ENCODE results near the gene DYNC1I1. TPM values are rescaled to one million over a fixed set of nuclear protein-coding genes. Genes with fewer than 3 reads are reported as not detected.
A peak's percentile ranks its signal among the peaks of the same experiment; 100 is the strongest.

Gene DYNC1I1
- total and polyA plus RNA-seq, 2 of the 13 experiments (the other 11 are each of a cell fraction or from before 2014, with no cell fraction given), result not detected

DNA sequence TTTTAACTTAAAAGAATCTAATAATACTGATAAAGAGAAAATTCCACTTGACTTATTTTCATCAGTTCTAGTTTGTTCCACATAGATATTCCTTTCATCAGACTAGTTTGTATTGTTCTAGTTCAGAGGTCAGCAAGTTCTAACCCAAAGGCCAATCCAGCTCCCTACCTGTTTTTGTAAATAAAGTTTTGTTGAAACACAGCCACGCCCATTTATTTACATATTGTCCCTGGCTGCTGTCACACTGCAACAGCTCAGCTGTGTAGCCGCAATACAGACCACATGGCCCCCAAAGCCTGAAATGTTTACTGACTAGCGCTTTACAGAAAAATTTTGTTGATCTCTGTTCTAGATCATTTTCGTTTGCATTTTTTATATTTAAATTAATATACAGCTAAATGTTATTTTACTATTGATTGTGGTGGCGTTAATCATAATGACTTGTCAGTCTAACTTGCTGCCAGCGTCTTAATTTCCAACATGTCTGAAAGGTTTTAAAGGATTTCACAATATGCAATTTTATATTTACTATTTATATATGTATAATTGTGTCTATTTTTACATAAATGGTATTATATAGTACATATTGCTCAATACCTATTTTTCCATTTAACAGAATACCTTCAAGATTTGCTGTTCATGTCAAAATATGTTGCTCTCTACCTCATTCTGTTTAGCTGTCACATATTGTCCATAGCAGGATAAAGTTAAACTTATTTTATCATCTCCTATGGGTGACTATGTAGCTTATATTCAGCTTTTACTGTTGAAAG, 159.3 kb downstream of the DYNC1I1 start:
- Histone ChIP-seq H4K20me1 (ENCODE audit: insufficient read depth, low read length) (no peaks in the 10 kb centered on the region), H3K9me3 (ENCODE audit: low read length) (no peaks in the 10 kb centered on the region), H3K36me3 (replicated peaks in 1 of 2; ENCODE audit: control insufficient read depth in 1 of 2, insufficient read depth in 2 of 2, low read length in 2 of 2) (no peaks in the 10 kb centered on the region), H3K27ac (ENCODE audit: extremely low read length, insufficient read depth, low read length) (no peak overlapping the region), H3K4me1 (ENCODE audit: insufficient read depth, low read length) (no peaks in the 10 kb centered on the region), H3K4me3 (replicated peaks in 1 of 3; ENCODE audit: insufficient read depth in 1 of 3, low read depth in 2 of 3, low read length in 3 of 3) (no peak overlapping the region), H3K27me3 (ENCODE audit: control insufficient read depth in 1 of 2, insufficient read depth in 2 of 2, low read length in 2 of 2) (0 out of 5 replicates have a peak, but pooled peaks cover 0 to 4% of the 10 kb centered on the region in 2 experiments), H3K79me2 (ENCODE audit: insufficient read depth, low read length) (no peaks in the 10 kb centered on the region), H3K4me2 (ENCODE audit: low read depth, low read length) (no peak overlapping the region), H3K9ac (ENCODE audit: insufficient read depth, low read depth, low read length) (no peak overlapping the region), H2AFZ (ENCODE audit: low read length) (no peak overlapping the region)
- no TSS peak for BruUV-seq (replicated peaks)
- ATAC-seq (no peak), DNase-seq (ENCODE audit: low spot score) (no peak), FAIRE-seq (no peak)
- 41% methylated on average over 6 of the region's 6 CpGs for WGBS (ENCODE audit: low lambda C conversion rate)
- no peak for TF ChIP-seq ASH2L (IDR thresholded peaks at IDR 0.05; ENCODE audit: insufficient read length, low read depth, low read length)
- TF ChIP-seq, protein P1, sequence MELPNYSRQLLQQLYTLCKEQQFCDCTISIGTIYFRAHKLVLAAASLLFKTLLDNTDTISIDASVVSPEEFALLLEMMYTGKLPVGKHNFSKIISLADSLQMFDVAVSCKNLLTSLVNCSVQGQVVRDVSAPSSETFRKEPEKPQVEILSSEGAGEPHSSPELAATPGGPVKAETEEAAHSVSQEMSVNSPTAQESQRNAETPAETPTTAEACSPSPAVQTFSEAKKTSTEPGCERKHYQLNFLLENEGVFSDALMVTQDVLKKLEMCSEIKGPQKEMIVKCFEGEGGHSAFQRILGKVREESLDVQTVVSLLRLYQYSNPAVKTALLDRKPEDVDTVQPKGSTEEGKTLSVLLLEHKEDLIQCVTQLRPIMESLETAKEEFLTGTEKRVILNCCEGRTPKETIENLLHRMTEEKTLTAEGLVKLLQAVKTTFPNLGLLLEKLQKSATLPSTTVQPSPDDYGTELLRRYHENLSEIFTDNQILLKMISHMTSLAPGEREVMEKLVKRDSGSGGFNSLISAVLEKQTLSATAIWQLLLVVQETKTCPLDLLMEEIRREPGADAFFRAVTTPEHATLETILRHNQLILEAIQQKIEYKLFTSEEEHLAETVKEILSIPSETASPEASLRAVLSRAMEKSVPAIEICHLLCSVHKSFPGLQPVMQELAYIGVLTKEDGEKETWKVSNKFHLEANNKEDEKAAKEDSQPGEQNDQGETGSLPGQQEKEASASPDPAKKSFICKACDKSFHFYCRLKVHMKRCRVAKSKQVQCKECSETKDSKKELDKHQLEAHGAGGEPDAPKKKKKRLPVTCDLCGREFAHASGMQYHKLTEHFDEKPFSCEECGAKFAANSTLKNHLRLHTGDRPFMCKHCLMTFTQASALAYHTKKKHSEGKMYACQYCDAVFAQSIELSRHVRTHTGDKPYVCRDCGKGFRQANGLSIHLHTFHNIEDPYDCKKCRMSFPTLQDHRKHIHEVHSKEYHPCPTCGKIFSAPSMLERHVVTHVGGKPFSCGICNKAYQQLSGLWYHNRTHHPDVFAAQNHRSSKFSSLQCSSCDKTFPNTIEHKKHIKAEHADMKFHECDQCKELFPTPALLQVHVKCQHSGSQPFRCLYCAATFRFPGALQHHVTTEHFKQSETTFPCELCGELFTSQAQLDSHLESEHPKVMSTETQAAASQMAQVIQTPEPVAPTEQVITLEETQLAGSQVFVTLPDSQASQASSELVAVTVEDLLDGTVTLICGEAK (IDR thresholded peaks at IDR 0.05), result peak; percentile 19; the same call in 1 of the 2 replicates
- TF ChIP-seq, protein P1 (CRISPR knock-in tag; IDR thresholded peaks at IDR 0.05), result peak; percentile 87
- in situ Hi-C loops (cut with HindIII; ENCODE audit: extremely low pct_ligation_motif_present, low pct_unique_long_range_greater_than_20kb), result no loop called here
- intact Hi-C loops (cut with micrococcal nuclease; ENCODE audit: unreplicated experiment), result no loop called here
- CTCF ChIA-PET (ENCODE audit: low intra/inter-chr PET ratio, low total read pairs), result no interaction called here
- POLR2A ChIA-PET, result no interaction called here

All from HepG2 (cell line).